CD4-positive, alpha-beta T cell treated with Interleukin-2 at 100 ng/mL for 4 hours (primary cell): ENCODE measurements around the gene ST6GALNAC3.

Source experiments
- DNase-seq: peaks from one replicate; pipeline ENCODE4 v3.0.0-alpha.2; 2020; ENCODE audit warnings: low spot score

Gene ST6GALNAC3

DNA sequence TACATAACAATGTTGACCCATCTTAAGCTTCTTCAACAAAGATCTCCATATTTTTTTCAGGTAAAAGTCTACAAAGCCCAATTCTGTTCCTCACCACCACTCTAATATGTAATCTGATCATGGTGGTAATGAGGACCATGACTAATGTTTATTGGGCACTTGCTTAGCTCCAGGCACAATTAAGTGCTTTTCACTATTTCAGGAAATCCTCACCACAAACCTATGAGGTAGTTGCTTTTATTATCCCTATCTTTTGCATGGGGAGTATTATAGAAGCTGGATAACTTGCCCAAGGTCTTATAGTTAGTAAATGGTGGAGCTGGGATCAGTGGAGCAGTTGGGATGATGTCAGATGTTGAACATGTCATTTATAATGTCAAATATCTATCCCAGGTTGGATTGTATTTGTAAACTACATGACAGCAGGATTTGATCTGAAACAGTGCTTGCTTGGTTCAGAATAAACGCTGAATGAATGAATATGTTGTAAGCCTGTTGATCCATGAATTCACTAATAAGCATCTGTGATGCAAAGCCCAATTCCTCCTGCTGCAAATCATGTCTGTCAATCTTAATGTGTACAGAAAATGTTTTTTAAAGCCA, 509.4 kb downstream of the ST6GALNAC3 start:
- no peak for DNase-seq

DNA sequence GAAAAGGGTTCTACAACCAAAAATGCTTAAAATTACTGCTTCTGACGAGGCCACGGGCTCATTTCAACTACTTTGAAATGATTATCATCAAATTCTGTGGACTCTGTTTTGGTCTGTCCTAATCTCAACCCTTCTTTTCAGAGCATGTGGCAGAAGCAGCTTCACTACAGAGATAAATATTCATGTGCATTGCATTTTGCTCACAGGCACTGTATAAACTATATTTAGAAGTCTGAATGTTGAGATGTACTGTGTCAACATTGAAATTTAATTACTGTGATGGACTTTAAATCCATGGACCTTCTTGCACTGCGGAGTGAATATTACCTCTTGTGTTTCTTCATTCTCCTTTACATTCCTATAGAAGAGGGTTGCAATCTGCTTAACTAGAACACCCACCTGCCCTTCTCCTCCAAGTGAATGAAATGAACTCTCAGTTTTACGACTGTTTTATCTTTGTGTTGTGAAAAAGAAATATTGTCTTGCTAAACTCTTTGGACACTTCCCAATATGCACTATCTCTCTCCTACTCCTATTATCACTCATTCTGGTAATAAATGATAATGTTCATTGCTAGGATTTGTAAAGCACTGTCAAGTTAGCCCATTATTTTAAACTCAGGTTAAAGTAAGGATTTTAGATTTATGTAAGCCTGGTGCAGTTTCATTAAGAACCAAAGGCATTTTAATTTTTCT, 511.6 kb downstream of the ST6GALNAC3 start:
- no peak for DNase-seq

DNA sequence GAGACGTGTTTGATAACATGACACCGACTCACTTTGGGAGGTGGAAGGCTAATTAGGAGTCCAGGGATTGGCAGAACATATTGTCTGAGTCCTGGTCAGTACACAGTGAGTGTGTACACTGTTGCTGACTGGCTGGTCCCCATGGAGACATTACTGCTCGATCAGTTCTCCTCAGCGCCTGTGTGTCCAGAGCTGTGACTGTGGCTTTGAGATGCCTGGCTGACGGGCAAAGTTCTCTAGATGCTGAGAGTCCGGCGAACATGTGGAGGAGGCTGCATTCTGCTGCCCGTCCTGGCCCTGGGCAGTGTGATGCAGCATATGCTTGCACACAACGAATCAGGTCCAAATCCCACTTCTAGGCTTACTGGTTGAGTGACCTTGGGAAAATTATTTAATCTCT, 512.7 kb downstream of the ST6GALNAC3 start:
- DNase-seq, result no peak

DNA sequence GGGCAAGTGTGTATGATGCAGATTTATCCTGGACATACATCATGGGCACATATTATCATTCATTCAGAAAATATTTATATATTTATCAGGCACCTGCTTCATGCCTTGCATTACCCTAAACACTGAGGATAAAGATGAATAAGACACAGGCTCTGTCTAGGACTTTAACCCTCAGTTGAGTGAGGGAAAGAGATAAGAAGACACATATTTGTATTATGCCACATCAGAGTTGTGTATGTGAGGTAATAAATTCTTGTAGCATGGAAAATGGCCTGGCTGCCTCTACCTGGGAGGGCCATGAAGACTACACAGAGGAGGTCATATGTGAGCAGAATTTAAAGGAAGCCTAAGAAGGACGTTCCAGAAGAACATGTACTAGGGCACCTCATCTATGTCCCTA, 516.9 kb downstream of the ST6GALNAC3 start:
- DNase-seq, result no peak

DNA sequence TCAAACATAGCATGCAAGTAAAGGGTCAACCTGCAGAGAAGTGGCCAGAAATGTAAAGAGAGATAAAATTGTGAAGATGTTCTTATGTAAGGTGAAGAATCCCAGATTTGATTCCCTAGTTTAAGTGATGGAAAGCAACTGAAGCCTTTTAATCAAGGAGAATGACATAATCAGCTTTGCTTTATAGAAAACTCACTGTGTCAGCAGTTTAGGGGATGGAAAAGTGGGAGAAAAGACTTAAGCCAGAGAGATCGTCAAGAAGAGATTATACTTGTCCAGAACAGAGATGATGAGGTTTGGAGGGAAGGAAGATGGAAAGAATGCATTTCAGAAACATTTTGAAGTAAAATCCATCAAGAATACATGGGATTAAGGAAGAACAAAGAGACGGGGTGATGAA, 517.4 kb downstream of the ST6GALNAC3 start:
- no peak for DNase-seq

DNA sequence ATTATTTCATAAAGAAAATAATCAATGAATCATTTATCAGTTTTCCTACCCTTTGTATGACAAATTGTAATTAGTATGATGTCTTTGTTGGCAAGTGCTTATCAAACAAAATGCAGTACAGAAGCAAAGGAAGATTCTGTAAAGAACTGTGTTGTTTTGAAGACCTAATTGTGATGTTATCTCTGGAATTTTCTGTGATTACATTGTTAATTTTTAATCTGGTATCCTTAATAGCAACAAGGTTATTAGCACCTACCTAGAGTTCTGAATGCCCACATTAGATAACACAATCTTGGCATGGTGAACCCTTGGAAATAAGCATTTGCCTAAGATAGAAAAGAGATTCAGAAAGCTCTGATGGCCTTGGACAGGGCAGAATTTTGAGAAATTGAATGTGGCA, 518.6 kb downstream of the ST6GALNAC3 start:
- no peak for DNase-seq

DNA sequence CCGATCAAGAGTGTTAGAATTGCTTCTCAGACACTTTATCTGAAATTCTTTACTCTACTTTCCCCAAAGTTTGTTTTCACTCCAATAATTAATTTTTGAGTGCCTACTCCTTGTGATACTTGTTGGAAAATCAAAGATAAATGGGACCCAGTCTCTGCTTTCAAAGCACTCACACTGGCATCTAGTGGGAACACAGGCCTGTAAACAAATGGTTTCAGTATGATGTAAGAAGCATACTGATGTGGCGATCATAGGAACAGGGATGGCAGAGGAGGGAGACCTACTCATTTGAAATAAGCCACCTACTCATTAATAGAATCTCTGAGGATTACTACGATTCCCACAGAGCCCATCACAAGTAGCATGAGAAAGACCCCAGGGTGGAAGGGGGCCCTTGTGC, 519.1 kb downstream of the ST6GALNAC3 start:
- DNase-seq, result no peak

DNA sequence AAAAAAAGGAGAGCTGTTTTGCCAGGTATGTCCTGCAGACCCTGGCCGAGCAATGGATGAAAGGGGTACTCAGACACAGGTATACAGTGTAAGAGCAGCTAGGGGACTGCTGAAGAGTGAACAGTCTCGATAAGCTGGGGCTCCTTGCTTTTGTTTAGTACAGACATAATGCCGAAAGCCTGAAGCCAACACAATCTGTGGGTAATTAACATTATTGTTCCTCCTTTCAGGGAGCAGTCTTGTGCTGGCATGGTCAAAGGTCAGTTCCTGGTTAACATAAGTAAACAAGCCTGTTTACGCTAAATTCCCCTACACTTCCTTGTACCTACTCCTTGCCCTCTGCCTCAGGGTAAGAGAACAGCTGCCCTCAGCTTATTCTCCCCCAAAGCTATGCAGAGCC, 520.5 kb downstream of the ST6GALNAC3 start:
- no peak for DNase-seq

DNA sequence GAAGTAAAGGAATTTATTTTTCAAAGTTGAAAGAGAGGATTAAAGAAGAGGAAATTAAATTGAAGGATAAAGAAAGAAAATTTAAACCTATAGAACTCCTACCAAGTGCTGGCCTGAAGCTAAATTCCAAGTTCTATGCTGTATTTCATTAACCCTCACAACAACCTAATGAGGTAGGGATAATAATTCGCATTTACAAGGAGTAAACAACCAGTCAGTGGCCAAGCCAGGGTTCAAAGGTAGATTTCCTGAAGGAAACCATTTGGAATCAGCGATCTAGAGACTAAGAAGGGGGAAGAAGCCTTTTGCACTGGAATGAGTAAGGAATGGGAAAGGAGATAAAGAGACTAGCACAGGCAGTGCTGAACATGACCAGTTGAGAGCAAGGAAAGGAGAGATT, 526.9 kb downstream of the ST6GALNAC3 start:
- DNase-seq, result no peak

DNA sequence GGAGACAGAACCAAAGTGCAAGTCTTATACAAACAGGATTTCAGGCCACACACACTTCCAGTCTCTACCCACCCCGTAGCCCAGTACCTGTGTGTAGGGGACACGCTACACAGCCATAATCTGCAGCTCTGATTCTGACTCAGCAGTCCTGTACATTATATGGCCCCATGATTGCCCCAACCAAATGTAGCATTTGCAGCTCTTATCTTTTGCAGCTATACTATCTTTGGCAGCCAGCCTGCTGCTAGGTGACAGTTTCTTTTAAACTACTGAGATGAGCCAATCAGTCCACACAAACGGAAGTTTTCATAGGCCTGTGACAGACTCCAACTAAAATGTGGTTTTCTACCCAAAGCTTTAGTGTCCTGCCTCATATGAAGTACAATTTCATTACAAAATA, 533.2 kb downstream of the ST6GALNAC3 start:
- DNase-seq, result no peak

DNA sequence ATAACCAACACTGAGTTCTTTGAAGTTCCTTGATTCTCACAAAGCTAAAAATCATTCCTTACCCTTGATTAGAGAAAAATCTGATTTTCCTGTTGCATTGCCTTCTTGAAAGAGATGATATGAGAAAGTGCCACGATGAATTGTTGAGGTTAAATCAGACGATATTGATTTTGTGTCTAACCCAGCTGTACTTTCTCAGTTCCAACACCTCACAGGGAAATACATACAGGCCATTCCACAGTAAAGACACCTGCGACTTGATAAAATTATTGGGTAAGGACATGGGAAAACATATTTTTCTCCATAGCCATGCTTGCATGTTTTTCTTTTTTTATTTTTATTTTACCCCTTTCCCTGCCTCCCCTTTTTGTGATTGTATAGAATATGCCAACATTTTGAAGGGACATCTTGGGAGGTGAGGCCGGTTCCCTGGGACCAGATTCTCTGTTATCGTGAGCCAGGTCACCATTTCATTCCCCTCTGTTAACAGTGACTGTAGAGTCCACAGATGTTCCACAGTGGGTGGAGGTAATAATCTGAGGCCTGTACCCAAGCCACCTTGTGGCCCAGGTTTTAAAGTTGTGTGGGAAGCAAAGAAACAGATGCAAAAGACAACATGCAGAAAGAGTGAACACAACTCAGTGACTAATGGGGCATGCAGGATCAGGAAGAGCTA, 537.4 kb downstream of the ST6GALNAC3 start:
- DNase-seq, result no peak

DNA sequence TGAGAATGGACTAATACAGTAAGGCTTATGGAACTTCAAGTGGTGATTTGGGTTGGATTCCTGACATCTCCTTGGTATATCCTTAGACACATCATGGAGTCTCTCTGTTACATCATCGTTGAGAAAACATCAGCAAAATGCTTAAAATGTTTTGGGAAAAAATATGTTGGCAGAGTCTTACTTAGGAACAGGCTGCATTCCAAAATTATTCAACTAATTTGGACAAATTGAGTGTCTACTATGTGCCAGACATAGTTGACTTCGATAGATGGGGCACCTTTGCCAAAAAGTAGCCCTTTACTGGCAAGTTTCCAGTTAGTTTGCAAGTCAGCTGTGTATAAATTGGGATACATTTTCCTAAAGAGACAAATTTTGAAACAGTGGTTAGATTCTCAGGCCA, 539.3 kb downstream of the ST6GALNAC3 start:
- no peak for DNase-seq

DNA sequence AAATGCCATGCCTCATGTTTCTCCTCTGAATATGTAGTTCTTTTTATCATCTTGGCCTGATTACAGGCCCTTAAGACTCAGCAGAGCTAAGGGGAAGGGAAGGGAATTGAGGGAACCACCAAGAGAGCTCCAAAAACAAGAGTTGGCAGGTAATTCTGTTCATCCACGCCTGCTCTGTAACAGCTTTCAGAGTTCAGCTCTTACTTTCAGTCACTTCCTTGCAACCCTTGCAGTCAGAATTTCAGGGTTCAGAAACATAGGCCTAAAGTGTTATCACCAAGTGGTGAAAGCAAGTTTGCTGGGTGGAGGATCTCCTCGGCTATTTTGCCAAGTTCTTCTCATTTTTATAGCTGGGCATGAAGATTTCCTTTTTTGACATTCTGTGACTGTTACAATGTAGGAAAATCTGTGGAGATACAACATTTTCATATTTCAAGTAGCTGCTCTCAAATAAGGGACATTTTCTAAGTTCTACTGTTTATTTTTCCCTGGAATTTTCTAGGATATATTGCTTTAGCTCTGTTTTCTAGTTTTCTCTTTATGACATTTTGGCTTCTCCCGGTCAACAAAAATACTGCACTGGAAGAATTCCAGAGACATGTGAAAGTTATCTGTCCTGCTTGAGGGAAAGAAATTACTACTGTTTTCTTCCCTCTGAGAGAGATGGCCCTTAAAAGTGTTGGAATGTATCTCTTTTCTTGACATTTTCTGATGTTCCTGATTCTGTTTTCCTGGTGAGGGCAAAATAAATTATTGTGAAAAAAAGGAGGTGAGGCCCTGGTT, 540.9 kb downstream of the ST6GALNAC3 start:
- no peak for DNase-seq

DNA sequence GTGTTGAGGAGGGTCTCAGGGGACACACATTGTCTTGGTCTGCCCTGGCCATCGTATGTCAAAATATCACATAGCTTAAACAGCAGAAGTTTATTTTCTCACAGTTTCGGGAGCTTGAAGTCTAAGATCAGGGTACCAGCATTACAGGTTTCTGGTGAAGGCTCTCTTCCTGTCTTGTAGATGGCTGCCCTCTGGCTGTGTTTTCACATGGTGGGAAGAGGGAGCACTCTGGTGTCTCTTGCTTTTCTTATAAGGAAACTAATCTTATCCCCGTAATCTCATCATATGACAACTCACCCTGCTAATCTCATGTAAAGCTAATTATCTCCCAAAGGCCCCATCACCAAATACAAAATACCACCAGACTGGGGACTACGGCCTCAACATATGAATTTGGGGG, 545.8 kb downstream of the ST6GALNAC3 start:
- no peak for DNase-seq

DNA sequence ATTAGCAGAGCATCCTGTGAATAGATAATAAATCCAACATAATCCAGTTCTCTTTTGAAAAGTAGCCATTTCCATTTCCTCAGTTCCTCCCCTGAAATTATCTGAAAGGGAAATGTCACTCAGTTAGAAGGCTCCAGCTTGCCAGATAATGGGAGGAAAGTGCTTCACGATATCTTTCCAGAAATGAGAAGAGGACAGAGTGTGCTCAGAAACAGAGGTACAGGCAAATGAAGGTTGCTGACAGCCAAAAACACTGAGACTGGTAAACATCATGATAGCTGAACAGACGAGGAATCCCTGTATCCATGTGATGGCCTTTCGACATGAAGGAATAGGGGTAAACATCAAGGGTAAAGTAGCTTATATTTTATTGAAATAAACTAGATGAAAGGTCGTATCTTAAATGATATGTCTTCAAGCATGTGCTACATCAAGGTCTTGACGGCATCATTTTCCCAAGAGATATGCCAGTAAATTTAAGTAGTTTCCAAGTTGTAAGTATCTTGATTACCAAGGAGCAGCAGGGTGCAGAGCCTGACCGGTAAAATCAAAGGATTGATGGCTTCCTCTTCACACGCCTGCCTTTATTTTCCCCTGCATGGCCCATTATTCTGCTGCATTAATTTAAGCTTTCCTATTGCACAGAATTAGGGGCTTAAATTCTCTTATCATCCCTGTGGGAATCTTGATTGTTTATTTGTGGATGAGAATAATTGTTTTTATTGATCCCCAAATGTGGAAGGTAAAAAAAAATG, 548.4 kb downstream of the ST6GALNAC3 start:
- DNase-seq, result no peak

DNA sequence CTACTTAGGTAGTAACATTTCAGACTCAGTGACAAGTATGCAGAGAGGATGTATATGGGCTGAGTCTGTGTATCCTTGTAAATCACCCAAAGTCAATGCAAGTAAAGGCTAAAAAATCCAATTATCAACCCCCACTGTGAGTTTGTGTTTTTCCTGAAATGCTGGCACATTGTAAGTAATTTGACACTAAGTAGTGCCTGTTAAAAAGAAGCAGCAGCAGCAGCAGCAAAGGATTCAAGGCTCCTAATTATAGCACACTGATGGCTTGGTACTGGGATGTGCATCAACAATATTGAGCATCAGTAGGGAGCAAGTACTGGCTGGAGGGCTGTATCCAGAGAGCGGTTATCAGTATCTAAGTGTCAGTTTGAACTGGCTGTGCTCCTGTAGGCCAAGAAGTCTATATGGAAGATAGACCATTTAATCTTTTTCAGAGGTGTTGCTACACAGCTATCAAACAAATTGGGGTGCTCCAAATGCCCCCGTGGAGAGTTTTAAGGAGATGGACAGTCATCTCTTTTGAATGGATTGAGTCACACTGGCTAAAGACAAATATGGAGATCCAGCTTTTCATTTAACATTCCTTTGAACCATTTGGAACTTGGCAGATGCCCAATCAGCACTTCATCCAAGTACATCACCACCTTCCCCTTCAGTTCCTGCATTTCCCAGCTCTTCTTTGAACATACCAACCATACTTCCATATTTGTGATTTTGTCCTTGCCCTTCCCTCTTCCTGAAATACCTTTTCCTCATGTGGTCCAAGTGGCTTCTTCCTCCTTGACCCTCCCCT, 551.5 kb downstream of the ST6GALNAC3 start:
- DNase-seq, result no peak

DNA sequence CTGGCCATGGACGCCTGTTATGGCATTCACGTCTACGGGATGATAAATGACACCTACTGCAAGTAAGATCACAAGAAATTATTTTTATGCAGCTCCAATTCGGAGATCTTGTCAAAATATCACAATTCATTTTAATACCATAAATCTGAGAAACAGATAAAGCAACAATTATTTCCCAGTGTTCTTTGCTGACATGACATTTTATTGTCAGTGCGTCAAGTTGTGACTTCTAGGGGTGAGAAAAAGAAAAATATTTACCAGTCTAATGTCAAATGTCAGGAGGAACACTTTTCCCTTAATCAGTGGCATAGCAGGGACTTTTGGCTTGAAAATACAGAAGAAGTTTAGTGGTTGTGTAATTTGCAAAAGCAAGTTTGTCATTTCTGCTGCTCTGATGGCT, 553.0 kb downstream of the ST6GALNAC3 start:
- DNase-seq, result no peak

DNA sequence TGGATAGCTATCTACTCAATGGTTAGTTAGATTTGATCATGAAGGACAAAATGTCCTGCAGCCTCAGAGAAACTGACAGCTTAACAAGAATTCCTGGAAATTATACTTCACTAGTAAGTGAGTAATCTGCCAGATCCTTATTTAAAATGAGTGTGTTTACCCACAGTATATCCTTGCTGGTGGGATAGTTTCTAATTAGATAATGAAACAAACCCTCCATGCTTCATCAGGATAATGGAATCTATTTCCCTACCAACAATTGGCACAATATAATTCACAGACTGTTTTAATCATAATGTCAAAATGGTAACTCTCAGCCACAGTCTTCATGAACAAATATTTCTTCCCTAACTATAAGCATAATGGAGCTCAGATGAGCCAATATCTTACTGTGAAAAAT, 553.4 kb downstream of the ST6GALNAC3 start:
- no peak for DNase-seq

DNA sequence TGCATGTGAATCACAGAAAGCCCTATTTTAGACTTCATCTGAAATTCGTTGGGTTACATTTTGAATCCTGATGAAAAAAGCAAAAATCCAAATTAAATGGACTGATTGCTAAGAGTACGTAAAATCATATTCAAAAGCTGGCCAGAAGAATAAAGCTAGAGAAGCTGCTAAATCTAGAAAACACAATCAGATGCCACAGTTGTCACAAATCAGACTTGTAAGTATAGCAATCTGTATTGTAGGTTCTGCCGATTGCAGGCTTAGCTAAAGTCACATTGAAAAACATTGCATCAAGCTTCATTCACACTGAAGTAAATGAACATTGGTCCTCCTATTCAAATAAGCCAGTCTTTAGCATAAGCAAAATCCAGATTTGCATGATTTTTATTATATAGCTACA, 557.6 kb downstream of the ST6GALNAC3 start:
- DNase-seq, result no peak

DNA sequence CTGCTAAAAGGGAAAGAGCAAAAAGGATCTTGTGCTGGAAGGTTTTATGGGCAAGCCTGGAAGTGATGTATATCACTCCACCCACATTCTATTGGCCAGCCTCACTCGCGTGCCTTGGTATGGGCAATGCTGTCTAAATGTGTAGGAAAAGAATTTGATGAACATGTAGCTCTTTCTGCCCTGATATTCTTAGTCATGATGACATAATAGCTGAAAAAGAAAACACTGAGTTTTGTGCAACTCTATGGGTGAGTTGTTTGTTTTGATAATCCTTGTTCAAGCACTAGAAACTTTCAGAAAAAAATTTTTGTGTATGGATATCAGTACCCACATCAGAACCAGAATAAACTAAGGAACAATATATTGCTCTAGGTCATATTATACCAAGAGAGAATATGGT, 561.2 kb downstream of the ST6GALNAC3 start:
- DNase-seq, result no peak

DNA sequence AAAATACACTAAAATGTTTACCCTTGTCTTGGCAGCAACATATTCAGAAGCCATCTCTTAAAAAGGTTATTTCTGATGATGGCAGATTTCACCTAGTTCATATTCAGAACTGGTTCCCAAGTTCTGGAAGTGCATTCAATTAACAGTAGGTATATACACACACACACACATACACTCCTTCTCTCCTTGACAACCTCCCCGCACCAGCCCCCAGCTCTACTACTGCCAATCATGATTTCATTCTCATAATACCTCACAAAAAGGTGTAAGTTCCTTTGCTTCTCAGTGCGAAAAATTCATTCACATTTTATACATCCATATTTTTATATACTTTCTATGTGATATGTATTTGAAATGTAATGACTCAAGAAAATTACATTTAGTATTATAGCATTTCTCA, 564.6 kb downstream of the ST6GALNAC3 start:
- DNase-seq, result no peak
